Esophagus (tissue), 2 donors: ENCODE measurements around the gene ITGA6. TPM values are rescaled to one million over a fixed set of nuclear protein-coding genes. Genes with fewer than 3 reads are reported as not detected.

Experiments
- H3K27ac ChIP-seq, 2 donors: one replicate each; pipeline ENCODE4 v1.5.1; 2013; ENCODE audit warnings: low read depth in 2 of 2, mild to moderate bottlenecking in 2 of 2, inconsistent platforms in 1 of 2, low read length in 1 of 2, moderate library complexity in 1 of 2
- H3K27me3 ChIP-seq, 2 donors: one replicate each; pipeline ENCODE4 v1.6.1; 2013; ENCODE audit warnings: low read length in 2 of 2, control low read depth in 1 of 2, mild to moderate bottlenecking in 1 of 2; ENCODE audit not compliant: insufficient read depth in 2 of 2, control insufficient read depth in 1 of 2
- H3K36me3 ChIP-seq, 2 donors: one replicate each; pipeline ENCODE4 v1.6.1; 2013; ENCODE audit warnings: low read length in 1 of 2; ENCODE audit not compliant: control insufficient read depth in 2 of 2, insufficient read depth in 2 of 2
- H3K4me1 ChIP-seq, 2 donors: one replicate each; pipeline ENCODE4 v1.6.1; 2013; ENCODE audit warnings: low read length in 1 of 2; ENCODE audit not compliant: control insufficient read depth in 2 of 2, insufficient read depth in 2 of 2
- H3K4me3 ChIP-seq, 2 donors: one replicate each; pipeline ENCODE4 v1.5.1; 2013; ENCODE audit warnings: low read length in 2 of 2, mild to moderate bottlenecking in 2 of 2, low read depth in 1 of 2, moderate library complexity in 1 of 2
- H3K9me3 ChIP-seq, 2 donors: one replicate each; pipeline ENCODE4 v1.6.1; 2013; ENCODE audit warnings: mild to moderate bottlenecking in 2 of 2, low read depth in 1 of 2, low read length in 1 of 2, moderate library complexity in 1 of 2; ENCODE audit not compliant: control insufficient read depth in 2 of 2, insufficient read depth in 1 of 2
- WGBS, 2 donors: extraction: QIAGEN DNeasy Blood & Tissue Kit; methylation state at CpG; one replicate each; pipeline ENCODE4 v1.1.7; 2013; 5-methylcytosine and 5-hydroxymethylcytosine counted together
- polyA plus RNA-seq, 2 donors: library from polyadenylated mRNA; stranded (reverse); fragments of 200-250 nt; gene quantifications; one replicate each; pipeline ENCODE4 v1.2.3, GENCODE V29; 2013
- donor health status: healthy with polysubstance abuse.
- donor health status: Bipolar disorder and iron deficiency.

Gene ITGA6
- polyA plus RNA-seq, 2 donors, result 9.9 to 18.5 TPM

- H3K27ac ChIP-seq, result no peak overlapping the region
These were observed 31.3 kb downstream of the ITGA6 start for GRCh38 chr2:172458561-172459124.

DNA sequence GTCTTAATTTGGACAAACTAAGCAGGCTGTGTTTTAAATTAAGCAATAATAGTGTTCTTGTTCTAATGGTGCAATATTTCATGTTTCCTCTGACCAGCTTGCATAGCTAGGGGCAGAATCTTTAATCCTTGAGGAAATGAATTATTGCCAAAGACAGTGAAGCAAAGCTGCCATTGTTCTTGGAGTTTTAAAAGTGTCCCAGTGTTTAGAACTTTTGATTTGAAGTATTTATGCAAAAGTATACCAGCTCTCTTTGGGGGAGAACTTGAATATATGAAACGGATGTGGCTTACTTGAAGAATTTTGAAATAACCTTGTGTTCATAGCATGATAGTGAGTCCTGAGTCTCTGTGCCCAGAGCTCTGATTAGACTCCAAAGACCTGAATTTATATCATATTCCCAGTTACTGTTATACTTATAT, 33.4 kb downstream of the ITGA6 start:
- Histone ChIP-seq H3K27ac (no peak overlapping the region), H3K4me3 (no peak overlapping the region), H3K27me3 (no peaks in the 10 kb centered on the region), H3K9me3 (no peaks in the 10 kb centered on the region), H3K4me1 (peaks cover 6 to 15% of the 10 kb centered on the region in 2 donors), H3K36me3 (peaks cover 0 to 3% of the 10 kb centered on the region in 2 donors)
- WGBS, 2 donors, result 54 to 58% methylated on average over 1 of the region's 1 CpG

More at GRCh38 chr2:172458561-172459124, 31.3 kb downstream of the ITGA6 start:
- no peaks in the 10 kb centered on the region for H3K27me3 ChIP-seq
- H3K9me3 ChIP-seq, result no peaks in the 10 kb centered on the region
- H3K36me3 ChIP-seq, result no peaks in the 10 kb centered on the region
- WGBS, 2 donors, result 64 to 71% methylated on average over 4 of the region's 4 CpGs
- H3K4me1 ChIP-seq, result peaks cover 6 to 15% of the 10 kb centered on the region in 2 donors
- H3K4me3 ChIP-seq, result no peak overlapping the region

- H3K9me3 ChIP-seq, result no peaks in the 10 kb centered on the region
- H3K4me3 ChIP-seq, result no peak overlapping the region
- H3K4me1 ChIP-seq, result peaks cover 6 to 15% of the 10 kb centered on the region in 2 donors
- WGBS, 2 donors, result 11 to 18% methylated on average over 11 of the region's 11 CpGs
- no peaks in the 10 kb centered on the region for H3K27me3 ChIP-seq
- peak overlapping the region in 1 of 2 donors; percentile 22 for H3K27ac ChIP-seq
- H3K36me3 ChIP-seq, result peaks cover 0 to 3% of the 10 kb centered on the region in 2 donors
These were observed 34.4 kb downstream of the ITGA6 start for GRCh38 chr2:172461591-172462372.

DNA sequence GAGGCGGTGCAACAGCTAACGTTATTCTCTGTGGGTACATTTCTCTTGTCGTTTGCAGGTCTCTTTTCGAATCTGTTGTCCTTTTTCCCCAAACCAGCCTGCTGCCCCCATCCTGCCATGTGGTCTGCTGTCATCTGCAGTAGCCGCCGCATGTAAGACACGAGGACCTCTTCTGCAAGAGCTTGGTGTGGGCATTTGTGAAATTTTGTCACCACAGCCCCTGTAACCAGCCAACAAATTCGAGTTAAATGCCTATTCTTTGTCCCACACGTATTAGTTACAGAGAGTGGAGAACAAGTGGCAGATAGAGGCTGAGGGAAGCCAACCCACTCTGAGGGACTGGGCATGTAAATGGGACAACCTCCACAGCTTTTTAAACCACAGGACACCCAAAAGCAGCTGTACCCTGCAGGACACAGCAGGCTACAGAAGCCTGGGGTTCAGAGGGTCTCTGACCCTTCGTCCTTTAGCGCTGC, 35.0 kb downstream of the ITGA6 start:
- no peaks in the 10 kb centered on the region for H3K27me3 ChIP-seq
- H3K4me1 ChIP-seq, result peaks cover 6 to 15% of the 10 kb centered on the region in 2 donors
- H3K9me3 ChIP-seq, result no peaks in the 10 kb centered on the region
- H3K36me3 ChIP-seq, result peaks cover 3% of the 10 kb centered on the region in 2 donors
- WGBS, 2 donors, result 40 to 50% methylated on average over 11 of the region's 11 CpGs
- H3K27ac ChIP-seq, result no peak overlapping the region
- H3K4me3 ChIP-seq, result no peak overlapping the region

GRCh38 chr2:172462849-172463381, 35.5 kb downstream of the ITGA6 start:
- Histone ChIP-seq H3K9me3 (no peaks in the 10 kb centered on the region), H3K27me3 (no peaks in the 10 kb centered on the region), H3K36me3 (peaks cover 3 to 5% of the 10 kb centered on the region in 2 donors), H3K4me3 (no peak overlapping the region), H3K27ac (no peak overlapping the region), H3K4me1 (peaks cover 6 to 15% of the 10 kb centered on the region in 2 donors)
- WGBS, 2 donors, result 43 to 59% methylated on average over 5 of the region's 5 CpGs

GRCh38 chr2:172464400-172465129, 37.2 kb downstream of the ITGA6 start:
- H3K9me3 ChIP-seq, result no peaks in the 10 kb centered on the region
- peaks cover 3 to 5% of the 10 kb centered on the region in 2 donors for H3K36me3 ChIP-seq
- H3K27ac ChIP-seq, result no peak overlapping the region
- no peak overlapping the region for H3K4me3 ChIP-seq
- peaks cover 6 to 15% of the 10 kb centered on the region in 2 donors for H3K4me1 ChIP-seq
- H3K27me3 ChIP-seq, result no peaks in the 10 kb centered on the region
- 56 to 67% methylated on average over 4 of the region's 4 CpGs for WGBS, 2 donors

GRCh38 chr2:172465417-172466334, 38.3 kb downstream of the ITGA6 start:
- no peaks in the 10 kb centered on the region for H3K9me3 ChIP-seq
- H3K27me3 ChIP-seq, result no peaks in the 10 kb centered on the region
- no peak overlapping the region for H3K4me3 ChIP-seq
- WGBS, 2 donors, result 33 to 39% methylated on average over 24 of the region's 24 CpGs
- peak overlapping the region in 1 of 2 donors; percentile 53 for H3K27ac ChIP-seq
- peaks cover 6 to 15% of the 10 kb centered on the region in 2 donors for H3K4me1 ChIP-seq
- H3K36me3 ChIP-seq, result peaks cover 3 to 5% of the 10 kb centered on the region in 2 donors

- no peak overlapping the region for H3K27ac ChIP-seq
- no peaks in the 10 kb centered on the region for H3K9me3 ChIP-seq
- 66 to 84% methylated on average over 8 of the region's 8 CpGs for WGBS, 2 donors
- peaks cover 5% of the 10 kb centered on the region in 2 donors for H3K36me3 ChIP-seq
- H3K27me3 ChIP-seq, result no peaks in the 10 kb centered on the region
- H3K4me3 ChIP-seq, result no peak overlapping the region
- peaks cover 0 to 11% of the 10 kb centered on the region in 2 donors for H3K4me1 ChIP-seq
These were observed 40.0 kb downstream of the ITGA6 start for GRCh38 chr2:172467382-172467781.
